Fibroblast of lung (primary cell): Measurements from ENCODE around the gene TRAM1L1.

ENCODE experiments used
- CTCF ChIP-seq, 2 donors: IDR thresholded peaks in 1 of 2; conservative IDR thresholded peaks in 1 of 2; 1 replicate in 1 of 2; 2 replicates in 1 of 2; pipeline ENCODE4 v1.5.1; 2011 to 2012; ENCODE audit warnings: low read length in 2 of 2, control low read depth in 1 of 2, inconsistent platforms in 1 of 2, low read depth in 1 of 2, mild to moderate bottlenecking in 1 of 2
- EZH2 ChIP-seq: IDR thresholded peaks from 2 replicates; pipeline ENCODE4 v1.5.1; 2012; ENCODE audit warnings: low read length, control low read depth, mild to moderate bottlenecking; ENCODE audit errors: missing control alignments

DNA sequence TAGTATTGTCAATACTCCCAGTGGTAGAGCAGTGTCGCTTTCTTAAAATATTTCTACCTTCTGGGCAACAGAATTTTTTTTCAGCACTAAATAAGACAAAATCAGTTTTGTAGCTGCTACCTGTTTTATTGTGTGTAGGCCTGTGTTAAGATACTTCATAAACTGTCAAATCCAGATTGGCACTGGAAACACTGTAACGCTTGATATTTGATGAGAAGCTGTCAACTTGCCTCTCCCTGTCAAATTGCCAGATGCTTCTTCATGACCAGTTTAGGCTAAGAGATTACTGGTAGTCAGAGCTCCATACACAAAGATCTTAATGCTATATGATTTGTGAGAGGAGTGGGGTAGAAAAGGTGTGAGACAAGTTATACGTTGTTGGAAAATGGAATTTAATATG lies 17.3 kb downstream of the TRAM1L1 start:
- TF ChIP-seq CTCF (conservative IDR thresholded peaks at IDR 0.05 in 1 of 2, IDR thresholded peaks at IDR 0.05 in 1 of 2; ENCODE audit: low read depth in 1 of 2, low read length in 2 of 2) (no peak), EZH2 (no peak)
